ENCODE measurements around the gene C2CD2.
"Not testable (repeated sequence)": the region's sequence is repeated elsewhere in the genome, so short reads cannot be mapped to it uniquely, and the experiment has no call there.

C2CD2 gene

DNA sequence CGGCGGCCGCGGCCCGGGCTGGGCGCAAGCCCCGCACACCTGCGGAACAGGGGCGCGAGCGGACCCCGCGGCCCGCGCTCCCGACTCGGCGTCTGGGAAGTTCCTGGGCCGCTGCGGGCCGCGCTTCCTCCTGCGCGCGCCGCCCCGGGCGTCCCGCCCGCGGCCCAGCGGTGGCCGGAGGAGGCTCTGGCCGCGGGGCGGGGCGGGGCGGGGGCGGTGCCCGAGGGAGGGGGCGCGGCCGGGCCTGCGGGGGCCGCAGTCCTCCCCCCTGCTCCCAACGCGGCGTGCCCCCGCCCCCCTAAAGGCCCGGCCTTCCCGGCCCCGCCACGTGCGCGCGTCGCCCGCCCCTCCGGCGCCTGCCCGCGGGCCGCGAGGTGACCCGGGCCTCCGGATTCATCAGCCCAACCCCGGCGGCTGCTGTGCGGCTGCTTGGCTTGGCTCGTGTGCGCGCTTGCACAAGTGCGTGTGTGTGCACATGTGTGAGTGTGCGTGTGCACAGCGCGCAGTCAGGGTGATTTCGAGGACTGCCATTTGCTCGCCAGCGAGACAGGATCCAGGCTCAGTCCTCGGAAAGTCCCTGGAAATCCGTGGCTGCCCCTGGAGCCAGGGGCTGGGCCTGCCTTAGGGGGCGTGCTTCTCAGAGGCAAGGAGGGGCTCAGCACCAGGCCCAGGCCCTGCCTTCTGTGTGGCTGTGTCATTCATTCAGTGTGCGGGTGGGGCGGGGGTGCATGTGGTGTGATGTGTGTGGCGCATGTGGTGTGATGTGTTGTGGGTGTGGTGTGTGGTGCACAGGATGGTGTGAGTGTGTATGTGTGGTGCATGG, at the start of gene C2CD2:
TSS of gene C2CD2 (minus strand) at position 188 of the 823 bp plus-strand sequence. CDS start 370 bp downstream, outside the sequence.
- DNase-seq: no peak

DNA sequence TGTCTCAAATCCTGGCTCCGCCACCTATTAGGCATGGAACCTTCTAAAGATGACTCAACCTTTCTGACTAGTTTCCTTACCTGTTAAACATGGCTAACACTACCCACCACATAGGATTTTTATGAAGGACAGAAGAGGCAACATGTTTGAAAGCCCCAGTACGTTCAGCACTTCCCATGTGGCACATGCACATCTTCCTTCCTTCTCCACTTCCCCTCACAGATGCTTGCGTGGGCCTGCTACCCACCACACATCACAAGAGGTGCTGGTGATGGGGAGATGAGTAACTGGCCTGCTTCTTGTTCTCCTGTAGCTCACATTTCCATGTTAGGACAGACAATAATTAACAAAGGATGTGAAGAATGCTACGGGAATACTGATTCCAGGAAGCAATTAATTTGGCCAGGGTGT, 49.2 kb upstream of the C2CD2 start:
- DNase-seq: no peak

DNA sequence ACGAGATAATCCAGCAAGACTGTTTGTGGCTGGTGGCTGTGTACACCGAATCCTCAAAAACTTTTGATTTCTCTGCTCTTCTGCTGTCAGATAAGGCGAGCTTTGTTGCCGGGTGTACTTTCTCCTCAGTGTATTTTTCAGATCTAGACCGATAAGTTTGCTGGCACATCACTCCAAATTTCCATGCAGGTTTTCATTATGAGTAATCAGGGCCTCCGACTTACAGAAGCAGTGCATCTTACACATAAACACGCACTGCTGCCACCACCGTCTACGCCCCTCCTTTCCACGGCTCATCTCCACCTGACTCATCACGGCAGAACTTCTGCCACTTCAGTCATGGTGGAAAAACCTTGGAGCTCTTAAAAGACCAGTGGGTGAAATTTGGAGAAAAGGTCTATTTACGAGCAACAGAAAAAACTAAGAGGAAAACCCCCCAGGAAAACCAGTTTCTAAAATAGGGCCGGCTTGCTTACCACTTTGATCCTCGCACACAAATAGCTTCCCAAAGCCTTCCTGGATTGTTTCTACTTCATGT, 48.7 kb upstream of the C2CD2 start:
- no peak for DNase-seq

DNA sequence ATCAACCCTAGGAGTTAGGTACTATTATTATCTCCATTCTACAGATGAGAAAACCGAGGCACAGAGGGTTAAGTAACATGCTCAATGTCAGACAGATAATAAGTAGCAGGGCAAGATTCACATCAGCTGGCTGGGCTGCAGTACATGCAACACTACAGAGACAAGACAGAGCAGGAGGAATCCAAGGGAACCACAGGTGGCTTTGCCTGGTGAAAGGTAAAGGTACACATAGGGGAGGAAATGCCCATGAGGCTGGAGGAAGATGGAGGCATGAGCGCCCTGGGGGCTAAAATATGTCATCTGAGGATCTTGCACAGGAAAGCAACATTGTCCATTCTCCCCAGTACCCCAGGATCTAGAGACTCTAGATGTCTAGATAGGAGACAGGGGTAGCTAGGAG, 48.0 kb upstream of the C2CD2 start:
- no peak for DNase-seq

DNA sequence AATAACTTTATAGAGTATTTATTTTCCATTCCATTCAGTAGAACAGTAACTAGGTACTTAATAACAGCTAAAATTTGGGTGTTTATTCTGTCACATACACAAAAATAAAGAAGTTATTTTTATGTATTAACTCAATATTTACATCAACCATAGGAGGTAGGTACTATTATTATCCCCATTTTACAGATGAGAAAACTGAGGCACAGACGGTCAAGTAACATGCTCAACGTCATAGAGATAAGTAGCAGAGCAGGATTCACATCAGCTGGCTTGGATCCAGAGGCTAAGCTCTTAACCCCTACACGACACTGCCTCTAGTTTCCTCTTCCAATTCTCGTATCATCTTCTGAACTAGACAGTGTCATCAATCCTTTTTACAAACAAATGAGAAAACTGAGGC, 47.1 kb upstream of the C2CD2 start:
- DNase-seq: no peak

DNA sequence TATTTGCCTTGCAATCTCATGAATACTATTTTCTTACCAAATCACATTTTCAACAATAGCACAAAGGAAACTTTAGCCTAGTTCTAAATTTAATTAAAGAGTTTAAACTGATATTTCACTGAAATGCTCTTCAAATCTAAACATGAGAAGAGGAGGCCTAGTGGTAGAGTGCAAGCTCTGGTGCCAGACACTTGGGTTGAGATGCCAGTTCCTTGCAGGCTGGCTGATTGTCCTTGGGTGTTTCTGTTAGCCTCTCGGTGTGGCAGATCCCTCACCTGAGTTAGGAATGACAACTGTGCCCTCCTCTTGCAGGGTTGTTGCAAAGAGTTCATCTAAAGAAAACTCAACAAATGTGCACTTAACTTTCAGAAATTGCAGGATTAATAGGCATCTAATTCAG, 43.8 kb upstream of the C2CD2 start:
- DNase-seq: no peak

DNA sequence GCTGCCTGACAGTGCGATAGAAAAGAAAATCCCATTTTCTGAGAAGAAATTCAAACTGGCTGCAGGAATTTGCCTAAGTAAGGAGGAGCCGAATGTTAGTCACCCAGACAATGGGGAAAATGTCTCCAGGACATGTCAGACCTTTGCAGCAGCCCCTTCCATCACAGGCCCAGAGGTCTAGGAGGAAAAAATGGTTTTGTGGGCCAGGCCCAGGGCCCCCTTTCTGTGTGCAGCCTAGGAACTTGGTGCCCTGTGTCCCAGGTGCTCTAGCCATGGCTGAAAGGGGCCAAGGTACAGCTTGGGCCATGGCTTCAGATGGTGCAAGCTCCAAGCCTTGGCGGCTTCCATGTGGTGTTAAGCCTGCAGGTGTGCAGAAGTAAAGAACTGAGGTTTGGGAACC, 41.8 kb upstream of the C2CD2 start:
- DNase-seq: no peak

DNA sequence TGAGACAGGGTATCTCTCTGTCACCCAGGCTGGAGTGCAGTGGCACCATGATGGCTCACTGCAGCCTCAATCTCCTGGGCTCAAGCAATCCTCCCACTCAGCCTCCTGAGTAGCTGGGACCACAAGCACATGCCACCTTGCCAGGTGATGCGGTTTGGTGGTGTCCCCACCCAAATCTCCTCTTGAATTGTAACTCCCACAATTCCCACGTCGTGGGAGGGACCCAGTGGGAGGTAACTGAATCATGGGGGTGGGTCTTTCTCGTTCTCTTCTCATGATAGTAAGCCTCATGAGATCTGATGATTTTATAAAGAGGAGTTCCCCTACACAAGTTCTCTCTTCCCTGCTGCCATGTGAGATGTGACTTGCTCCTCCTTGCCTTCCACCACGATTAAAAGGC, 40.8 kb upstream of the C2CD2 start:
- DNase-seq: not testable (repeated sequence)

DNA sequence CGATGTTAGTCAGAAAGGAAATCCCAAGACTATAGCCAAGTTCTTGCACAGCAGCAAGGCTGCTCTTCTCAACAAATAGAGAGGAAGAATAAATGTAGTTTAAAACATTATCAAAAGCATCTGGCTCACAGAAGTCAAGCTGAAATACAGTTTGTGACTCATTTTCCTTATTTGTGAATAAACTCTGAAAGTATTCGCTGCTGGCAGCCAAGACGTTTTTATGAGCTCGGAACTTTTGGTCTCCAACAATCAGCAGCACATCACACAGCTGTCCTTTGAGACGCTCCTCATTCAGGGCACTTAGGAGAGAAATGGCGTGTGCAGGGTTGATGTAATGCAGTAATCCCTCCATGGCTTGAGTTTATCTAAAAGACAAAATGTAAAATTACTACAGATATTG, 39.9 kb upstream of the C2CD2 start:
- no peak for DNase-seq

DNA sequence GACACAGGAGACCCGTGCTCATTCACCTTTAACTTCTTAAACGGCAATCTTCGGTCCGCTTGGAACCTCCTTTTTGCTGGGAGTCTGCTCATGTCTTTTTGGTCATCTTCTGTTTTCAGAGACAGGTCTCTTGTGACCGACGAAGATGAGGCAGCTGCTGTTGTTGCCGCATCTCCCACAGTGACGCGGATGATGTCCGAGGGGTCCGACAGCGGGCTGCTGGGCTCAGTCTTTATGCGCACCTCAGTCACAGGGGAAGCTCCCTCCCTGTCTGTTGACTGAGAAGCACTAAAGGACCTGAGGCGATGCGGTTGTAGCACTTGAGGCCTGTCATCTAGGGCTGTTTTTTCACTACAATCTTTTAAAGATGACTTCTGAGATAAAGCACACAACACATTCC, 38.8 kb upstream of the C2CD2 start:
- no peak for DNase-seq

DNA sequence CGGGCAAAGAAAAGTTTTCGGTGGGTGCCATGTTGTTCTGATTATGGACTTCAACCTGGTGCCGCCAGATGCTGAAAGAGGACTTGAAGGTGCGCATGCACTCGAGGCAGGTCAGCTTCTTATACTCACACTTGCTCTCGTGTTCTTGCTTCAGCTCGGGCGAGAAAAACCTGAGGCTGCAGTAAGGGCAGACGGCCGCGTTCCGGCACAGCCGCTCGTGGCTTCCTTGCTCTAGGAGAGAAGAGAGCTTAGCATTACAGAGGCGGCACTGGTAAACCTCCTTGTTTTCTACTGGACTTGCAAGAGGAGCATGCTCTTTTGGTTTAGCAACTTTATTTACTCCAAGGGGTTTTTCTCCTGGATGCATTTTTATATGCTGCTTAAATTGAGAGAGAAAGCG, 37.8 kb upstream of the C2CD2 start:
- no peak for DNase-seq

- no peak for DNase-seq
These were observed 35.9 kb upstream of the C2CD2 start for GRCh38 chr21:41989698-41990097.

DNA sequence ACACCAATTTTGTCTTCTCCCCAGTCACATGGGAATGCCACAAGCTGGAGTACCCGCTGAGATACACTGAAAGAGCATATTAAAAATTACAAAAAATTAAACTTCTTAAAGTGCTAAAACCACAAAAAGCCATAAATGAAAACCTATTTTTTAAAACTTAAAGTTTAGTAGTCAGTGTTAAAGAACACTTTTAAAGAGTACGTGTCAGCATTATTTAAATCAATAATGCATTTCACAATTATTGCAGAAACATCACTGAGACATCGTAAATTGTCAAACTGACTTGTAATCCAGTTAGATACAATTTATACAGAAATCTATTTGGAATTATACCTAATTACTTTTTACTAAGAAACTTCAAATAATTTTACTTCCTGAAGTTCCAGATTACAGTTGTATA, 33.5 kb upstream of the C2CD2 start:
- no peak for DNase-seq

DNA sequence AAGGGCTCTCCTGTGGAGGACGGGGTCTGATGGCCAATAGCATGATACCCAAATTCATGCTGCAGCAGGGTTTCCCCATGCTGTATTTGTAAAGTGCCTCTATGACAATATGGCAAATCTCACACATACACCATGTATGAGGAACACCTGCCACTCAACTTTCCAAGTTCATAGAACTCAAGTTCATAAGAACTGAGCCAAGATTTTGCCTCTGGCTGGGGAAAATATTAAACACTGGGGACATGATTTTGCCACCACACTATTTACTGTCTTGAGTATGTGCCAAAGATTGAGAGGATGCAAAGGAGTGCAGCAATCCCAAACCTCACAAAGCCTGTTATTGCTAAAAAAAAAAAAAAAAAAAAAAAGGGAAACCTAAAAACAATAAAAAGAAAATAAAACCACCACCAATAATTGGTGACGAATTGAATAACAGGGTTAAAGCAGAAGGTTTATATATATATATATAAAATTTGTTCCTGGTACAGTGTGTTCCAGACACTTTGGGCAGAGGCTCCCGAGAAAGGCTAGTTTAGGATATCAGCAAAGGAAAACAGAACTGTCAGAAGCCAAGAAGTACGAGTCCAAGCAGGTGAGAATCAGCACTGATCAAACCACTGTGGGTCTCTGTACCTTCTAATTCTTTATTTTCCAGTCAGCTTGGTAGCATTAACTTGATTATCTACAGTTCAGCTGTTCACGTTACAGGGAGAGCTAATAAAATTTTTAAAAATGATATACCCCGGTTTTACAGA, 32.0 kb upstream of the C2CD2 start:
- DNase-seq: no peak

- DNase-seq: no peak
These were observed 29.4 kb upstream of the C2CD2 start for GRCh38 chr21:41983229-41983628.

DNA sequence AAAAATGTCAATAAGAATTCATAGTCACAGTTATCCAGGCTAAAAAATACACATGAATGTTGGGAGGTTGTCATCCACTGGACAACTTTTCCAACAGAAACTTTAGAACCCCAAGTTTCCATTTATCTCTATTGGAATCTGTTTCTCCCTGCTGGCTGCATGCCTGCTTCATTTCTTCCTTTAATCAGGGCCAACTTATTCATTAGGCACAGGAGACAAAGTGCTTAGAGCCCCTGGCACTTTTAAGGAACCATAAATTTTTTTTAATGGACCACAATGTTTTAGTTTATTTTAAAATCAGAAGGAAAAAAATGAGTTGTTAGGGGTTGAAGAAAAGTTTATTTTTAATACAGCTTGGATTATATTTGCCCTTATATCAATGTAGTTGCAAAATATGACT, 26.7 kb upstream of the C2CD2 start:
- no peak for DNase-seq

DNA sequence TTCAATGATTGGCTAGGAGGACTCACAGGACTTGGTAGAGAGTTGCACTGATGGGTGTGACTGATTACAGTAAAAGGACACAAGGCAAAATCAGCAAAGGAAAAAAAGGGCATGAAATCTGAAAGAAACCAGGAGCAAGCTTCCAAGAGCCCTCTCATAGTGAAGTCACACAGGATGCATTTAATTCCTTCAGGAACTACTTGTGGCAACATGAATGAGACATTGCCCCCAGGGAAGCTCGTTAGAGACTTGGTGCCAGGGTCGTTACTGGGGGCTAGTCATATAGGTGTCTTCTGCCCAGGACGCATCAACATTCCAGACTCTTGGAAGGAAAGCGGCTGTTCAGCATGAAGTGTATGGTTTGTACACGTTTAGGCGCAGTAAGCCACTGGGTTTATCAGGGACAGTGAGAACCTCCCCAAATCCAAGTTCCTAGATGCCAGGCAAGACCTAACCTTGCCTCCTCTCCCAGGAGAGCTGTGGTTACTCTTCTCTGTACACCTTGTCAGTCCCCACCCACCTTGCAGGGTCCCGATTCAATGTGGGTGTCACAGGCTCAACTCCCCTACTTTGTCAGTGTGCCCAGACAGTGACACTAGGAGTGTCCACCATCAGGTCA, 26.0 kb upstream of the C2CD2 start:
- DNase-seq: no peak

DNA sequence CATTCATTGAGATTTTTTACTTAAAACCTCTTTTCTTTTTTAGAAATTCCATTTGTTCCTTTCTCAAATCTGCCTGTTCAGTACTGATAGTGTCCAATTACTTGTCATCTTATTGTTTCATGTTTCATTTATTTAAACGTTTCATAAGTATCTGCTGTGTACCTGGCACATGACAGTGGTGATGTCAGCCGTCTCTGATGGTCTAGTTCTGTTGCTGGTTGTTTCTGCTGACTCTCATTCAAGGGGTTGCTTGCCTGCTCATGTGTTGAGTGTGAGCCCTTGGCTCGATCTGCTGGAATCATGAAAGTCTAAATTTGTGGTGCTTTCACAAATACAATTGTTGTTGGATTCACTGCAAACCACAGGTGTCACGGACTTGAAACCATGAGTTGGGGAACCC, 25.5 kb upstream of the C2CD2 start:
- no peak for DNase-seq

- no peak for DNase-seq
These were observed 23.5 kb upstream of the C2CD2 start for GRCh38 chr21:41977034-41977950.

DNA sequence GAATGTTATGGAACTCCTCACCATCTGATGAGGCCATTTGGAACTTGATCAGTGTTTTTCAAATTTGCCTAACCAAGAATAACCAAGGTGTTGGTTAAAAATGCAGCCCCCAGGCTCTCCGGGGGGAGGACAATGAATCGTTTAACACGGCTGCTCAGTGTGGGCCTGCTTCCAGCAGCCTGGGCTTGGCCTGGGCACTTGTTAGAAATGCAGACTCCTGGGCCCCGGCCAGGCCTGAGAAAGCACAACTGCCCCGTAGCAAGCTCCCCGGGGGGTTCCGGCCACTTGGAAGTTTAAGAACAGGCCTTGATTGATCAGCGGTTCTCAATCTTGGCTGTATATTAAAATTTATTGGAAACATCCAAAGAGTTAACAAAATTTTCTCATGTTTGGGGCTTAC, 22.8 kb upstream of the C2CD2 start:
- DNase-seq: no peak

DNA sequence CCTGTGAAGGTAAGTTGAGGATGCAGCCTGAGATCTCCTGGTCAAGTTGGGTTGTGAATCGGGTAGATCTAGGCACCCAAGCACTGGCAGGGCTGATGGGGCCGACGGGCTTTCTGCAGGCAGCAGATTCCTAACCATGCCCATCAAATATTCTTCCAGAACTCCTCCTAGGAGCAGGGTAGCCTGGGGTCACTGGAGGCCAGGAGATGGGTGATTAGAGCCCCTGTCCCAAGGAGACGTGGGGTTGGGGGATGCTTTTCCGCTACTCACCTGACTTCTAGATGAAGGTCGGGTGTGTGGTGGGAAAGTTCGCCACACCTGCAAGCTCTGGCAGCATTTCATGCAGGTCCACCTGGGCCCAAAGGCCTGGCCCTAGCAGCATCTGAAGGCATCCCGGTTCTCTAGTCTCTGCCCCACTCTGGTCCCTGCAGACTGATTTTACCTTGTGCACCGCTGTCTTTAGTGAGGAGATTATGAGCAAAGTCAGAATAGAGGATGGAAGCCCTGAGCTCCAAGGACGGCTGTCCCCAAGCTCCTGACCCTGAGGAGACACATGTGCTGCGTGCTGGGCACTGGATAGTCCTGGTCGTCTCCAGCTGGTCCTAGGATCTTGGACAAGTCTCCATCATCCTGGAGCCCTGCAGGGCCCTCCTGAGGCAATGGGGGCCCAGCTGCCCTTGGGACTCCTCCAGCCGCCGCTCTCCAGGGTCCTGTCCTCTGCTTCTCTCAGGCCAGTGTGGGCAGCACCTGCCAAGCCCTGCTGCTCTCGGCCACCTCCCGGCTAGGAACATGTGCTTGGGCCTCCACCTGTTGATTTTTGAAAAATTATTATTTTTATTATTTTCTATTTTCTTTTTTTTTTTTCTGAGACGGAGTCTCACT, 21.8 kb upstream of the C2CD2 start:
- no peak for DNase-seq

DNA sequence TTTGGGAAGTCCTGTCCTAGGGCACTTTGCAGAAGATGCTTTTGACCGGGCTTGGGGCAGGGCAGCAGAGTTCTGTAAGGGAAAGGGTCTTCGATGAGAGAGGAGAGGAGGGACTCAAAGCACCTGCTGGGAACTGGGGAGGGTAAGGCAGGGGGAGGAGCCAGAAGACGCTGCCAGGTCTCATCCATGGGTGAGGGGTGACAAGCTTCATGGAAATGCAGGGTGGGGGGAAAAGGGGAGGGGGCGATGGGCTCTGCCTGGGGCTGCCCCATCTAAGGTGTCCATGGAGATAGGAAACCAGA, 20.9 kb upstream of the C2CD2 start:
- no peak for DNase-seq

Measured in NCI-H2081 treated with DMSO at 0.1 percent for 48 hours (cell line).